ENCODE results near the gene PAPLN.

Gene PAPLN

GRCh38 chr14:73238424-73238852 is 1.1 kb downstream of the PAPLN start:
- no peaks in the 10 kb centered on the region for H3K79me2 ChIP-seq (ENCODE audit: insufficient read depth, low read depth)
- H4K20me1 ChIP-seq (ENCODE audit: insufficient read depth), result no peaks in the 10 kb centered on the region
- no peak overlapping the region for H3K4me2 ChIP-seq
- H3K4me3 ChIP-seq (IDR thresholded peaks at IDR 0.05; ENCODE audit: insufficient read depth, low read depth, low read length), result no peak overlapping the region
- no peak overlapping the region for H2AFZ ChIP-seq (ENCODE audit: low read depth)
- H3K27me3 ChIP-seq (ENCODE audit: insufficient read depth, low read depth), result no peaks in the 10 kb centered on the region
- no peaks in the 10 kb centered on the region for H3K36me3 ChIP-seq (ENCODE audit: insufficient read depth)
- peaks cover 4% of the 10 kb centered on the region for H3K4me1 ChIP-seq (ENCODE audit: low read depth, poor library complexity, severe bottlenecking)
- H3K9ac ChIP-seq, result no peak overlapping the region
- TF ChIP-seq CTCF (conservative IDR thresholded peaks at IDR 0.05; ENCODE audit: low read depth, low read length), result no peak
- no peak overlapping the region for H3K27ac ChIP-seq

- Histone ChIP-seq H3K9ac (no peak overlapping the region), H3K4me3 (IDR thresholded peaks at IDR 0.05; ENCODE audit: insufficient read depth, low read depth, low read length) (no peak overlapping the region), H3K4me1 (ENCODE audit: low read depth, poor library complexity, severe bottlenecking) (peaks cover under 1% of the 10 kb centered on the region), H2AFZ (ENCODE audit: low read depth) (no peak overlapping the region), H3K27me3 (ENCODE audit: insufficient read depth, low read depth) (no peaks in the 10 kb centered on the region), H4K20me1 (ENCODE audit: insufficient read depth) (no peaks in the 10 kb centered on the region), H3K79me2 (ENCODE audit: insufficient read depth, low read depth) (no peaks in the 10 kb centered on the region), H3K36me3 (ENCODE audit: insufficient read depth) (no peaks in the 10 kb centered on the region), H3K4me2 (no peak overlapping the region), H3K27ac (no peak overlapping the region)
- TF ChIP-seq CTCF (conservative IDR thresholded peaks at IDR 0.05; ENCODE audit: low read depth, low read length), result no peak
These were observed 1.6 kb downstream of the PAPLN start for GRCh38 chr14:73238941-73239340.

- Histone ChIP-seq H3K27me3 (ENCODE audit: insufficient read depth, low read depth) (no peaks in the 10 kb centered on the region), H2AFZ (ENCODE audit: low read depth) (no peak overlapping the region), H3K79me2 (ENCODE audit: insufficient read depth, low read depth) (no peaks in the 10 kb centered on the region), H3K27ac (no peak overlapping the region), H3K4me1 (ENCODE audit: low read depth, poor library complexity, severe bottlenecking) (no peaks in the 10 kb centered on the region), H3K4me2 (no peak overlapping the region), H4K20me1 (ENCODE audit: insufficient read depth) (no peaks in the 10 kb centered on the region), H3K36me3 (ENCODE audit: insufficient read depth) (no peaks in the 10 kb centered on the region), H3K9ac (no peak overlapping the region), H3K4me3 (IDR thresholded peaks at IDR 0.05; ENCODE audit: insufficient read depth, low read depth, low read length) (no peak overlapping the region)
- TF ChIP-seq CTCF (conservative IDR thresholded peaks at IDR 0.05; ENCODE audit: low read depth, low read length), result no peak
These were observed 2.3 kb downstream of the PAPLN start for GRCh38 chr14:73239393-73240241.

- Histone ChIP-seq H3K27me3 (ENCODE audit: insufficient read depth, low read depth) (no peaks in the 10 kb centered on the region), H3K36me3 (ENCODE audit: insufficient read depth) (no peaks in the 10 kb centered on the region), H4K20me1 (ENCODE audit: insufficient read depth) (no peaks in the 10 kb centered on the region), H3K79me2 (ENCODE audit: insufficient read depth, low read depth) (no peaks in the 10 kb centered on the region), H3K27ac (no peak overlapping the region), H3K9ac (no peak overlapping the region), H3K4me3 (IDR thresholded peaks at IDR 0.05; ENCODE audit: insufficient read depth, low read depth, low read length) (no peak overlapping the region), H3K4me2 (no peak overlapping the region), H3K4me1 (ENCODE audit: low read depth, poor library complexity, severe bottlenecking) (no peaks in the 10 kb centered on the region), H2AFZ (ENCODE audit: low read depth) (no peak overlapping the region)
- no peak for TF ChIP-seq CTCF (conservative IDR thresholded peaks at IDR 0.05; ENCODE audit: low read depth, low read length)
These were observed 3.6 kb downstream of the PAPLN start for GRCh38 chr14:73240816-73241480.

All from KMS-11 (cell line).